HG02884 (cell line): Measurements from ENCODE around the gene SH3BP4.

Source experiments
- ATAC-seq: cut with Tn5 transposase; IDR thresholded peaks from one replicate; pipeline ENCODE4 v1.9.1; 2021; ENCODE audit warnings: mild to moderate bottlenecking, moderate library complexity; ENCODE audit not compliant: unreplicated experiment

Gene SH3BP4

DNA sequence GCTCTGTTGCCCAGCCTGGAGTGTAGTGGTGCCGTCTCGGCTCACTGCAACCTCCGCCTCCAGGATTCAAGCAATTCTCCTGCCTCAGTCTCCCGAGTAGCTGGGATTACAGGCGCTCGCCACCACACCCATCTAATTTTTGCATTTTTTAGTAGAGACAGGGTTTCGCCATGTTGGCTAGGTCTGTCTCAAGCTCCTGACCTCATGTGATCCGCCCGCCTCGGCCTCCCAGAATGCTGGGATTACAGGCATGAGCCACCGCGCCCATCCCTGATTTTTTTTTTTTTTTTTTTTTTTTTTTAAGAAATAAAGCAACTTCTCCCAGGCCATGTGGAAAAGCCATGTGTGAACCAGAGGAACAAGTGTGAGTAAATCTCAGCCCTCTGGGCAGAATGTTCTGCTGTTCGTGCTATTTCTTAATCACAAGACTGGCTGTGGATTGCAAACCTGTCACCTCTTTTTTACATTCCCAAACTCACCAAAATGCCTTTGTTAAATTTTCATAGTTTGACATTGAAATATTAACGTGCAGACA is 6.4 kb upstream of the SH3BP4 start:
- no peak for ATAC-seq

DNA sequence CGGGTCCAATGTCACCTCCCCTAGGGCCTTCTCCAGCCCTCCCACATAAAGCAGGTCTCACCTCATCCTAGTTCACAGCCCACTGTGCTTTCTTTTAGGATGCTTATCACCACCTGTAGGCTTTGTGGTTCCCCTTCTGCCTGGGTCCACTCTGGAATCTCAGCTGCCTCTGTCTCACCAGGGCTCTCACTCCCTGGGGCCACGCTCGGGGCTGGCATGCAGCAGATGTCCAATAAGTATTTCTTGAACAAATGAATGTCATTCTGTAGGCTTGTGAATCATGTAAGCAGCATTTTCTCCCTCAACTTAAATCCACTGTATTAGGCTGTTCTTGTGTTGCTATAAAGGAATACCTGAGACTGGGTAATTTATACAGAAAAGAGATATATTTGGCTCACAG is 4.3 kb upstream of the SH3BP4 start:
- no peak for ATAC-seq

DNA sequence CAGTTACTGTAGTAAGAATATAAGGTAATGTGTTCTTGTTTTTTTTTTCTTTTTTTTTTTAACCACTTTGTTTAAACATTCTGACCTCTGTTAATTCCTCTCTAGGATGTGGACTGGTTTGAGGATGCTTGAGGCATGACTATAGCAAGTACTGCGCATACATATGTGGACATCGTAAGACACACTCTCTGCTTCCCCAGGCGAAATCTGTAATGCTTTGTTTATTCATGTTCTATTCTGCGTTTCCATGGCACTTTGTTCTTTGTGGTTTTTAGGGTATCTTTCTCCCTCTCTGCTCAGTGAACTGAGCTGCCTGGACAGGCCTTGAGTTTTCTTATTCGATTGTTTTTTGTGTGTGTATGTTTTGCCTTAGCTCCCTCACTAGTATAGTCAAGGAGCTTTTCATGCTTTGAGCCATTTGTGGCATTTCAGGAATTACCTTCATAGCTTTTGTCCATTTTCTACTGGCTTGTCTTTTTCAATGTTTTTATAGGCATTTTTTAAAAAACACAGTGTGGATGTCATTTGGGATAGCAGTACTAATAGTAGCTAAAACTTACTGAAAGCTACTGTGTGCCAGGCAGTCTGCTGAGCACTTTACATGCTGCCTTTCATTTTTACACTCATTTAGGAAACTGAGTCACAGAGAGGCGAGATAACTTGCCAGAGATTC is 1.9 kb upstream of the SH3BP4 start:
- no peak for ATAC-seq

DNA sequence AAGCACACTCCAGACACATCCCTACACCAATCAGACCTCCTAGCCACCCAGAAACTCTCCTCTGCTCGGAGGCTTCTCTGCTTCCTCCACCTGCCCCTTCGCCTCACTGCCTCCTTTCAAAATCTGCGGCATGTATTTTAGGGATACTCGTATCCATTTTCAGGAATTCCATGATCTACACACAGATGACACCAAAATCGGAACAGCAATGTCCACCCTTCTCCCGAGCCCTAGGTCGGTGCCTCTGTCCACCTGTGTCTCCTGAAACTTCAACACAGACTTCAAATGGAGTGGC is 1.4 kb upstream of the SH3BP4 start:
- no peak for ATAC-seq

DNA sequence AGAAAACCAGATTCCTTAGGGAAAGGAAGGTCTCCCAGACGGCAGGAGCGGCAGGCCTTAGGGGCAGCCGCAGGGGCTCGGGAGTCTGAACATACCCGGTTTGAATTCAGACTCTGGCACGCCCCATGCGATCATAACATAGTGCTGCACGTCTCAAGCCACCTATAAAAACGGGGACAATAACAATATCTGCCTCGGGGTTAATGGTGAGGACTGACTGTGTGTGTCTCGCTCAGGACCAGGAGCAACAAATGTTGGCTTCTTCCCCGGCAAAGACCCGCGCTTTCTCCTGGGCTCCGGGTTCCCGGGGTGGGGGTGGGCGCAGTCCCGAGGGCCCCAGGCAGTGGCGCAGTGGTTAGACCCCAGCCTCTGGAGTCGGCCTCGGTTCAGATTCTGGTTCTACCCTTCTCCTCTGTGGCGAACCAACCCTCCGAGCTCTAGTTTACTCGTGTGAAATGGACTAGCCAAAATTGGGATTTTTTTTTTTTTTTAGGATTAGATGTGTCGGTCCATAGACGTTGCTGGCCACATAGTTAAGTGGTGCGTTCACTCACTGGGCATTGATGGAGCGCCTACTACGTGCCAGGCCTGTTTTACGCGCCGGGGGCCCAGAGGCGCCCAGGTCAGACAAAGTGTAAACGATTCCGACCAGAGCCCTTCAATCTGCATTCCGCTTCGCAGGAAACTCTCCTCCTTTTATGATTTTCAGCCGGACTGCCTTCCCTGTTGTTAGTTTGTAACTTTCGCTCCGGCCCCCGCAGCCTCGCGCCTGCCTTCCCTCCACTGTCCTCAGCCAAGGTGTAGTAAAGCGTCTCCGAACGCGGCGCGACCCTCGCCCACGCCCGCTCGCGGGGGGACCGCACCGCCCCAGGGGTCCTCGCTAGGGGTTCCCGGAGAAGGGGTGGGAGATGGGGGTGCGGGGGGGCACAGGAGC is 820 bp upstream of the SH3BP4 start:
- ATAC-seq: no peak

DNA sequence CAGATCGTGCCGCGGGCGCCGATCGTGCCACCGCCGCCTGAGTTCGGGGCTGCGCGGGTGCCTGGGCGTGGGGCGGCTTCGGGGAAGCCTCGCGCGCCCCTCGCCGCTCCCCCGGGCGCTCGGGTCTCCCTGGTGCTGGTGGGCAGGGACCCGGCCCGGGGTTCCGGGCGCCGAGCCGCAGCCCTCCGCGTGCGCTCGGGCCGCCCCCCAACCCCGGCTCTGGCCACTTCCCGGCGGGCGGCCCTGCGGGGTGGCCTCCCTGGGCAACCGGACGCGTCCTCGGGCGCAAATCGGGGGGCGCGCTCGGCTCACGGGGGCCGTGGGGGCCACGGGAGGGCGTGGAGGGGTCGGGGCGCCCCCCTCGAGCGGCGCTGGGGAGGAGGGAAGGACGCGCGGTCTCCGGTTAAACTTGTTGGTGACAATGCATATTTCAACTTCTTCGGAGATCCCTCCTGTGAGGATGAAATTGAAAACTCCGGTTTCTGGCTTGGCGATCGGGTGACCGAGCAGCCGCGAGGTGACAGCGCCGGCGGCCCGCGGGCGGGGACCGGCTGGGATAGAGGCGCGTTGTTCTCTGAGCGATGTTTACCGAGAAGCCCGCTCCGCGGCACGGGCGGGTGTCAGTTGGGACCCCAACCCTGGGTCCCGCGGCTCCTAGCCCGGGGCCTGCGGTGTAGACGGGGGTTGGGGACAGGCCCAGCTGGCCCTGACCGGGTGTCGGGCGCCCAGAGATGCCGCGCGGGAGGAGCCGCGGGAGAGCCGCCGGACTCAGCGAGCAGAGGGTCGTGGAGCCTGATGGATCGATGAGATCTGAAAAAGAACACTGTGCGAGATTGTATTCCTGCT is 676 bp downstream of the SH3BP4 start:
- ATAC-seq: no peak

DNA sequence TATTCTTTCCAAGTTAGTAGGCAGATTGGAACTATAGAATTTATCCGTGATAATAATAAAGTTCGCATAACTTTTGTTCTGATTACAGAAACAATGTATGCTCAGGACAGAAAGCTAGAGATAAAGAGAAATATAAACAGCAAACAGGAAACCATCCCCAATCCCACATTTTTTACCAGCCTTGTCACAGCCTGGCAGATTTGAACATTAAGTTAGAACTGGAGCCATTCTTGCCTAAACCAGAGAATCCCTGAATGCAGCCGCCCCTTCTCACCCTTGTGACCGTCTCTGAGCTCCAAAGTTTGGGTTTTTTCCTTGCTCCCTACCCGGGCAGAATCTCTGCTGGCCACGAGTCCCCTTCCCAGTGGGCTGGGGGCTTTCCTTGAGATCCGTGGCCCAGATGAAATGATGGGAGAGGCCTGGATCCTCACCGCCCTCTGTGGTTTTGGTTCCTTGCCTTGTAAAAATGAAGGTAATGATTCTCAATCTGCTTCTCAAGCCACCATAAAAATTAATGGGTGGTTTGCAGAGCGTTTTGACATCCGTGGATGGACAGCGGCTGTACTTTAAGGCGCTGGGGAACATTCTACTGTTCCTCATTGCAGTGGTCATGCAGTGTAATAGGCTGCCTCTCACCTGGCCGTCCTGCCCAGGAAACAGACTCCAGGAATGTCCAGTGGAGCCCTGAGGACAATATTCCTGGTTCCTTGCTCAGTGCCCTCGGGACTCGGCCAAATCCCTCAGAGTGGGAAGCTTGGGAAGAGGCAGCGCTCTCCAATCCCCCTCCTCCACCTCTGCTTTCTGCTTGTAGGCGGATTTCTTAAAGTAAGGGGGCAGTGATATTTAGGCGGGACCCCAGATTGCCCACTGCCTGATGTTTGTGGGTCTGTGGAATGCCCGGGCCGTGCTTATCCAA is 1.6 kb downstream of the SH3BP4 start:
- no peak for ATAC-seq

DNA sequence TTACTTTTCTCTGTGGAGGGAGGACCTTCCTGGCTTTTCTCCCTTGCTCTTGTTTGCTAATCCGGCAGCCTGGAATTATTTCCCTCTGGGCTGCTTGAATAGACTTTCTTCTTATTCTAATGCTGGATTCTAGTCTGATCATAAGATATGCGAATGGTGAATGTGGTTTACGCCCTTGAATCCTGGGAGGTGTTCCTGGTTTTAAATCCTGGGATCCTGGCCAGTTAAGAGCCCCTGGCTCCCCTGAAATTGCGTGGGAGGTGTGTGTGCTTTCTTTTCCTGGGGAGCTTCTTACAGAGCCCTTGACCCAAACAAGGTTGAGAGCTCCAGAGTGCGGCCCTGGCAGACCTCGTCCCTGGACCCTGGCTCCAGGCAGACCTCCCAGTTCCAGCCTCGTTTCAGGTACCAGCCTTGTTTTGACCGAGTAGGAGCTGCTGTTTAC is 2.8 kb downstream of the SH3BP4 start:
- ATAC-seq: no peak

DNA sequence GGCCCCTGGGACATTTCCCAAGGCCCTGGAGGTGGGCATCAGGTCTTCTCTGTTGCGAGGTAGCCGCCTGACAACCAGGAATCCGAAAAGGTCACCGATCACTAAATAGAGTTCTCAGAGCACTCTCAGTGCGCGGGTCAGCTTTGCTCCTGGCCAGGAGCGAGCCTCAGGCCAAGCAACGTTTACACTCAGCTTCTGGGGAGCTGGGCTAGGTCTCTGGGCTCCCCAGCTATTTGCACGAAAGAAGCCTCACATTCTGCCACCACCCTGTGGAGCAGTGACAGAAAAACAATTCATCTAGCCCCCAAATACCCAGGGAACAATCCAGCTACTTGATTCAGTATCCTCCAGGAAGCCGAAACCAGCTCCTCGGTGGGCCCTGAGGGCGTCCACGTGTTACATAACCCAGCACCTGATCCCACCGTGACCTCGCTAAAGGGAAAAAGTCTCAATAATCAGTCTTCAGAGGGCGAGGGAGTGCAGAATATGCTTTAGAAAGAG is 3.3 kb downstream of the SH3BP4 start:
- no peak for ATAC-seq

DNA sequence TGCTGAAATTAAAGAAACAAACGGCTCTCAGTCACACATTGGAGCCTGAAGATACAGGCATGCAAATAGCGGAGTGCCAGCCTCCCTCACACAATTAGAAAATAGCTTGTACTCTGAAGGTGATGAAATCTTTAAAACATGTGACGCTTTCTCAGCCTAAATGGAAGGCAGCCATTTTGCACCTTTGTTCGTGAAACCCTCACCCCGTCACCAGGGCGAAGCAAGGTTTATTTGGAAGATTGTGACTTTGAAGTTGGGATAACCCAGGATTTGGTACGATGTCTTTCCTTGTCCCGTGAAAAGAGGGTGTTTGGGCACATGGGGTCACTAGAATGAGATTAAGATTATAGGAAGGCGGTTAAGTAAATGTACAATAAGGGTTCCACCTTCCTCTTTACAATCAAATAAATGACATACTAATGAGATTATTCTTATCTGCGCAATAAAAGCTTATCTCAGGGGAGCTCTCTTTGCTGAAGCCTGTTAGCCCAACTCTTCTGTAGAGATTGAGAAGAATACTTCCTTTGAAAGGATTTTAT is 4.2 kb downstream of the SH3BP4 start:
- no peak for ATAC-seq

DNA sequence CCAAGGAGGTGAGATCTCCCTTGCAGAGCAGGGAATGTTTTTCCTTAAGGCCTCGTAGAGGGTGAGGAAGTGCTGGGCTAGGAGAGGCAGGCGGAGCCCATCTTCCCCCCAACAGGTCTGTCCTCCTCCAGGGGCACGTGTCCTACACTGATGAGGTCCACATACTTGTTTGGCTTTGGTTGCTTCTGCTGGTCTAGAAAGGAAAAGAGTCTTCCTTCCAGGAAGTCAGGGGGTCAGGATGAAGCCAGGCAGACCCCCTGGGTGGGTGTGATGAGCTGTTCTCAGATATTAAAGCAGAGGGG is 6.0 kb downstream of the SH3BP4 start:
- no peak for ATAC-seq

DNA sequence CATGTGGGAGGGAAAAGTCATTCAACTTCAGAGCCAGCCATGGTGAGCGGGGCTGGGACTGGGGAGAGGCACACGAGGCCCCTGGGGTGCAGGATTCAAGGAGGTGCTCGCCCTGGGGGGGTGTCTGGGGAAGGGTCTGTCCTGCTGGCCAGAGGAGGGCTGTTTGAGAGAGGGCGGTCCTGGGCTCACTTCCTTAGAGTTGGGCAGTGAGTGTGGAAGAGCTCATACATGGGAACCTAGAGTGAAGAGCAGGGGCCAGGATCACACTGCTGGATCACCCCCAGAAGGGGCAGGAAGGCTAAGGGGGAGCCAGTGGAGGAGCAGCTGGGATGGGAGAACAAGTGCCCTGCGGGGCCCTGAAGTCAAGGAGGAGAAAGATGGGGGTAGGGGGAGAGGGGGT is 6.5 kb downstream of the SH3BP4 start:
- no peak for ATAC-seq

DNA sequence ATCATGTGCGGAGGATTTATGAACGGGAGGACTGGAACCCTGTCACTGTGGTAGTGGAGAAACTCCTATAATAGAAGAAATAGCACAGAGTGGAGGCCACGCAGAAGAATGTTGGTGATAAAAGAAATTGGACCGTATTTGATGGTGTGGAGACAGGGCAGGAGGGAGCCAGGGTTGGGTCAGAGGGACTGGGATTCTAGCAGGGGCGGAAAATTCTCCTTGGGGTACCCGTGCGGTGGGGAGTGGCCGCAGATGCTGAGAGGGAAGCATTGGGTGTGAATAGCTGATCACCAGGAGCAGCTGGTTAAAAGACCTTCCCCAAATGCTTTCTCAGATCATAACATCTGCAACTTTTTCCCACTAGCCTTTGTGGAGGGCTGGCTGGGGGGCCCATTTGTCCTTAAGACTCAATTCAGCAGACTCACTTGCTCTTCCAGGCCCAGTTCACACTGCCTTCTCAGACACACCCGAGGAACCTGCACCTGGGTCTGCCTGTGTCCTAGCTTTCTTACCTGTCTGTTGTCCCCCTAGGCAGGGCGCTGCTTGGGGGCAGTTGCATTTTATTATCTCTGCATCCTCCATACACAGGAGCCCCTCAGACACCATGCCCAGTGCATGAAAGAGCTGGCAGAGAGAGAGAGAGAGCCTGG is 7.1 kb downstream of the SH3BP4 start:
- no peak for ATAC-seq

DNA sequence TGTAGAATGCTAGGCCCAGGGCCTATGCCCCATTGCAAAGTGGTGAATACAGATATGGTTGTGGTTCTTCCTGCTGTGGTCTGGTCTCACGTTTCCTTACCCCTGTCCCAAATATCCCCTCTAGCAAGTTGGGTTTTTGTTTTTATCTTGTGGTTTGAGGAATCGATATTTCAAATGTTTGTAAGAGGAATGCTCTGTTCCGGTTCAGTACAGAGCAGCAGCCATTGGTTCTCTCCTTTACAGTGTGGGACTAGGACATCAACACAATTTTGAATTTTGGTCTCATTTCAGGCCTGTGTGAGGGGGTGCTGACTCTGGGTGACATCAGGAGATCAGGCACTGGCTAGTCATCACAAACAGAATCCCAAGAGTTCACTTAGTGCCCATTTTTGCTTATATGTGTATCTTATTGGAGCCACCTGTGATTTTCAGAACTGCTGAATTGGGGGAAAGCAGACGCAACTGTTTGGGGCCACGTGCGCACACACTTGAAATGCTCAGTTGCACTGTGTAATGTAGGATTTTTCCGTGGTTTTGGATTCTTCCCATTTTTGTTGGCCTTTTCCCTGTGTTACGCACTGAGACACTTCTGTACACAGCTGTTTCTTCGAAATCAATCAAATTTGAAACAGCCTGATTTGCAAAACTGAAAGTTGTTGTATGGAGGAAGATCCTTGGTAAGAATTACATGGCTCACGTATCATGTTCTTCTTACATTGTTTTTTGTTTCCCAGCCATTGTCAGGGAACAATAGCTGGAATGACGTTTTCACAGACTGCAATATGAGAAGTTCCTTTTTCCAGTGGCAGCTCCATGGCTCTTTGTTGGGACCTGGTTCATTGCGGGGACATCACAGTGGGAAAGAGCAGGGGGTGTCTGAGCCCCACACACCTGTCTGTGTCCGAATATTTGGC is 8.6 kb downstream of the SH3BP4 start:
- no peak for ATAC-seq

DNA sequence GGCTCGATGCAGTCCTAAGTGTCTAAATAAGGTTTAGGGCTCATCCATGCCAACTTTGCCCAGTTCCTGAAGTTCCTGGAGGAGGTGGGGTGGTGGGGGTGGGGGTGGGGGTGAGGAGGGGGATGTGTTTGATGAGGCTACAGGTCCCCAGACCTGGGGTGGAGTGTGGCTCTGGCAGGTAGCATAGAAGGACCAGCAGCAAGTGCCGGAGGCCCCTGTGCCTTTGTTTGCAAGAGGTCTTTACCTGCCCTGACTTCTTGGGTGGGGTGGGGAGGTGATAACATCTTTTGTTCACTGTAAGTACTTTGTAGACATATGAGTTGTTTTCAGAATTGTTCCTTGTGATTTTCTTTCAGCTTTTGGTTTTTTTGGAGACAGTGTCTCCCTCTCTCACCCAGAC is 10.0 kb downstream of the SH3BP4 start:
- ATAC-seq: no peak

DNA sequence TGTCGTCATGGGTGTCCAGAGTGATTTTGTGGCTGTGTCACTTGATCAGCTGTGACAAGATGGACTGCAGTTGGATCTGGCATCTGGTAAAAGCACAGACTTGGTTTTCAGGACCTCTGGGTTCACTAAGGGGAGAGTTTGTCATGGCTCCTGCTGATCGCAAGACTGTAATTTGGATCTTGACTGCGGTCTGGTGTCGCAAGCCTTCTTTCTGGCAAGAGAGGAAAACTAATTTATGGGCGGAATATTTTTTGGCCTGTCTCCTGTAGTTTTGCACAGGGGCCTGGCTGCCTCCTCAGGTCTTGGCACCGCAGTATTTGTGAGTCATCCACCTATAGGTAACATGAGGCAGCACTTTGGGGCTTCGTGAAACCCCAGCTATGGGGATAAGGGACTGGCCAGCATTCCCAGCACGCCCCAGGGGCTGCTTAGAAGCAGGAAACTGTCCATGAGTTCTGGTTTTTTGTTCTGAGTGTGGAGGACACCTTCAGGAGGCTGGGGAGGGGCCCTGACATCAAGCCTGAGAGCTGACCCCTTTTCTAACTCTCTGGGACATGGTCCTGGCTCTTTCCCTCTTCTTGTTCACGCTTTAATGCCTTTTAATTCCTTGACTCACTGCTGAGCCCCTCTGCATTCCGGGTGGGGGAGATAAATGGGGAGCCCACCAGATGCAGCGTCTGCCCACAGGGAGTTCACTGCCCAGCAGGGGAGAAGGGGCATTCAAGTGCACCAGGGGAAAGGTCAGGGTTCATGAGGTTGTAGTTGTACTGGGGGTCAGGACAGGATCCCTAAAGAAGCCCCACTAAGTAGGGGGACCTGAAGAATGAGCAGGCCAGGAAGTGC is 12.2 kb downstream of the SH3BP4 start:
- no peak for ATAC-seq

DNA sequence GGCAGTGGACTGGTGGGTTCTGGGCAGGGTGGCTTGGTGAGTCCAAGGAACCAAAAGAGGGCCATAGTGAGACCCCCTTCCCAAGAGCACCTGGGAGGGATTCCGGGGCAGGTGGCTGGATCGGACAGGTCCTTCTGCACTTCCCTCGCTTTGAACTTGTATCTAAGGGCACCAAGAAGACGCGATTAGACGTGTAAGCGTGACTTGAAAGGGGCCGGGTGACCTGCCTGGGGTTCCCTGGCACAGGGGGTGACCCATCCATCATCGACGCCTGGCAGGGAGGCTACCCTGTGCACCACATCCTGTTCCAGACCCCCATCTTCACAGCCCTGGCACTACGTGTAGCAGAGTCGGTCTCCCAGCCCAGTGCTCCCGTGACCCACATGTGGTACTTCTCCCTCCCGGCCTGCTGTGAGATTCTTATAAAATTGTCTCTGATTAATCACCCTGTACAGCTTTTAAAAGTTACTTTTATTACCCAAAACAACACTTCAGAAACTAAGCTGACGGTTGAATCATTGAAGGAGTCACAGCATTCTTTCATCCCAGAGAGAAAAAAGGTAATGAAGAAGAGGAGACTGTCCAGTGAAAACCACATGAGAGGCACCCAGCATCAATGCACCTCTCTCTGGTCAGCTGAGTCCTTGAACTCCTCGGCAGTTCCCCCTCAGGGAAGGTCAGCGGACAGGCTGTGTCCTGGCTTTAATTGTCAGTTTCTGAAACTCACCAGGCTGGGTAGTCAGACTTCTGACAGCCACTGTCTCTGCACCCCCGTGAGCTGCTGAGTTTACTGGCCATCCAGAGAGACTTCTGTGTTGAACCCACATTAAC is 13.0 kb downstream of the SH3BP4 start:
- ATAC-seq: no peak
